A673 (cell line): Measurements from ENCODE around the gene EIPR1. TPM values are rescaled to one million over a fixed set of nuclear protein-coding genes. Genes with fewer than 3 reads are reported as not detected.

Source experiments
- BruUV-seq: library from RNA; stranded (reverse); fragments of 400-500 nt; replicated peaks from 2 replicates; lab custom pipeline; 2021; lab: Mats Ljungman, UMichigan
- CTCF ChIA-PET: fragments of 300-600 bp; sonication (Branson Sonifier 250); formaldehyde crosslinking; loops from one replicate; lab custom pipeline; 2022; ENCODE audit warnings: antibody characterized with exemption; lab: Charles Lee
- POLR2A ChIA-PET: fragments of 300-600 bp; sonication (Branson Sonifier 250); formaldehyde crosslinking; loops from one replicate; lab custom pipeline; 2022; ENCODE audit warnings: antibody characterized with exemption; ENCODE audit not compliant: low non-redundant PET; lab: Charles Lee
- DNase-seq: peaks from one replicate; pipeline ENCODE4 v3.0.0-alpha.2; 2015; ENCODE audit warnings: low spot score
- H3K27ac ChIP-seq: fragments of 200-600 bp; sonication (generic); 2 replicates; pipeline ENCODE4 v1.5.1; 2016; ENCODE audit warnings: mixed run types, low read depth, mild to moderate bottlenecking, mixed read lengths, antibody characterized with exemption, low read length; ENCODE audit not compliant: poor library complexity, severe bottlenecking
- H3K27me3 ChIP-seq: fragments of 200-600 bp; sonication (generic); replicated peaks from 2 replicates; pipeline ENCODE4 v1.6.1; 2017; ENCODE audit warnings: mixed run types, low read depth, mild to moderate bottlenecking, mixed read lengths, antibody characterized with exemption, low read length; ENCODE audit not compliant: insufficient read depth, poor library complexity
- H3K36me3 ChIP-seq: fragments of 200-600 bp; sonication (generic); 2 replicates; pipeline ENCODE4 v1.6.1; 2016; ENCODE audit warnings: mixed run types, mild to moderate bottlenecking, mixed read lengths, antibody characterized with exemption, low read length; ENCODE audit not compliant: insufficient read depth, poor library complexity, severe bottlenecking
- H3K4me1 ChIP-seq: fragments of 200-600 bp; sonication (generic); 2 replicates; pipeline ENCODE4 v1.6.1; 2017; ENCODE audit warnings: mixed run types, mild to moderate bottlenecking, mixed read lengths, antibody characterized with exemption, low read length; ENCODE audit not compliant: insufficient read depth, poor library complexity, severe bottlenecking
- H3K4me3 ChIP-seq: fragments of 200-600 bp; sonication (generic); 2 replicates; pipeline ENCODE4 v1.5.1; 2016; ENCODE audit warnings: low read depth, mixed run types, mild to moderate bottlenecking, mixed read lengths, low read length; ENCODE audit not compliant: poor library complexity, severe bottlenecking
- H3K9me3 ChIP-seq: fragments of 200-600 bp; sonication (generic); 2 replicates; pipeline ENCODE4 v1.6.1; 2016; ENCODE audit warnings: mixed run types, low read depth, mild to moderate bottlenecking, mixed read lengths, antibody characterized with exemption, low read length; ENCODE audit not compliant: poor library complexity, severe bottlenecking
- CTCF ChIP-seq: fragments of 300-800, 200-600 bp; sonication (generic); conservative IDR thresholded peaks from 2 replicates; pipeline ENCODE4 v1.5.1; 2017; ENCODE audit warnings: low read depth, mild to moderate bottlenecking, antibody characterized with exemption, low read length, moderate library complexity, mixed read lengths
- EZH2 ChIP-seq: fragments of 200-600 bp; sonication (generic); IDR thresholded peaks from 2 replicates; pipeline ENCODE4 v1.6.1; 2017; ENCODE audit warnings: borderline replicate concordance, low read depth, mild to moderate bottlenecking, mixed read lengths, antibody characterized with exemption, low read length; ENCODE audit not compliant: poor library complexity, severe bottlenecking
- intact Hi-C: fragments of 100-400 bp; cut with micrococcal nuclease; formaldehyde crosslinking; loops from one replicate; pipeline ENCODE4 v1.10.0; 2022; ENCODE audit not compliant: unreplicated experiment
- total RNA-seq: library from RNA; stranded (reverse); gene quantifications from 2 replicates; pipeline ENCODE4 v1.2.3, GENCODE V29; 2021

EIPR1 gene
- total RNA-seq, 1 experiment from 2014 or later, result 37.0 TPM

DNA sequence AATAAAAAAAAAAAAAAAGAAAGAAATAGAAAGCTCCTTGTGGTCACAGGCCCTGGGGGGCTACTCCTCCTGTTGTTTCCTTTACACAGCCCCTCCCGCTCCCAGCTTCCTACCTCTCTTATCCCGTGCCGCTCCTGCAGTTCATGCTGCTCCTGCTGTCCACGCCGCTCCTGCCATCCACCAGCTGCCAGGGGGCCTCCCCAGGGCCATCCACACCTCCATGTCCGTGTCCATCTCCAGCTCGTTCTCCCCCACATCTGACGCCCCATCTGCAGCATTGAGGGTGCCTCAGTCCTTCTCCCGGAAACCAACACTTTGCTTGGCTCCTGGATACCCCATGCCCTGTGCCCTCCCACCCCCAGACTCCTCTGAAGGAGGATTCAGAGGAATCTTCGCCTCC lies 191.7 kb downstream of the EIPR1 start:
- no peaks in the 10 kb centered on the region for H3K27me3 ChIP-seq
- no peak overlapping the region for H3K4me3 ChIP-seq
- no peaks in the 10 kb centered on the region for H3K36me3 ChIP-seq
- DNase-seq, result no peak
- no TSS peak for BruUV-seq
- no peaks in the 10 kb centered on the region for H3K9me3 ChIP-seq
- H3K27ac ChIP-seq, result no peak overlapping the region
- no peak for TF ChIP-seq CTCF
- no peak for TF ChIP-seq EZH2
- no peaks in the 10 kb centered on the region for H3K4me1 ChIP-seq
- intact Hi-C loops, result no loop called here
- ChIA-PET POLR2A (no interaction called here), CTCF (no interaction called here)

DNA sequence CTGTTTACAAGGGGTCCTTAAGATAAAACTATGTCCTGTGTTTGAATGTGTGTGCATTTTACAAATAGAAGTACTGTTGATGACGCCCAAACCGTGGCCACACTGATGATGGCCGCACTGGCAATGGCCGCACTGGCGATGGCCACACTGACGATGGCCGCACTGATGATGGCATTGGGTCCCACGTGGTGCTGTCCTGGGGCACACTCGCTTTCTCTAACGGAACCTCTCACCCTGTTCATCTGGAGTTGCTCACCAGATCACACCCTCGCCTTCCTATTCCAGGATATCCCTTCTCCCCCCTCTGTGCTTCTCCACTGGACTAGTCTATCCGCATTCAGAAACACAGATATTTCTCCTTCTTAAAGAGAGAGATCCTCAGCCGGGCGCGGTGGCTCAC lies 192.4 kb downstream of the EIPR1 start:
- DNase-seq, result no peak
- no peaks in the 10 kb centered on the region for H3K36me3 ChIP-seq
- intact Hi-C loops, result no loop called here
- no peak overlapping the region for H3K4me3 ChIP-seq
- H3K27ac ChIP-seq, result no peak overlapping the region
- TF ChIP-seq CTCF (no peak), EZH2 (no peak)
- POLR2A ChIA-PET, result no interaction called here
- no TSS peak for BruUV-seq
- CTCF ChIA-PET, result no interaction called here
- H3K27me3 ChIP-seq, result no peaks in the 10 kb centered on the region
- no peaks in the 10 kb centered on the region for H3K4me1 ChIP-seq
- no peaks in the 10 kb centered on the region for H3K9me3 ChIP-seq

- Histone ChIP-seq H3K4me1 (peaks cover under 1% of the 10 kb centered on the region), H3K4me3 (no peak overlapping the region), H3K27me3 (no peaks in the 10 kb centered on the region), H3K9me3 (no peaks in the 10 kb centered on the region), H3K27ac (no peak overlapping the region), H3K36me3 (no peaks in the 10 kb centered on the region)
- TF ChIP-seq CTCF, result no peak
- TF ChIP-seq EZH2, result no peak
- CTCF ChIA-PET, result no interaction called here
- POLR2A ChIA-PET, result no interaction called here
- no TSS peak for BruUV-seq
- no peak for DNase-seq
- intact Hi-C loops, result no loop called here
Observed at GRCh38 chr2:3184167-3184566, 193.5 kb downstream of the EIPR1 start.
